NB4 (cell line): ENCODE measurements around the gene CLECL1.

Experiments used
- DNase-seq: peaks from one replicate; pipeline ENCODE4 v3.0.0; 2010; ENCODE audit warnings: low read depth
- H3K4me3 ChIP-seq: one replicate; pipeline ENCODE4 v1.5.1; 2011; ENCODE audit warnings: mild to moderate bottlenecking, low read depth, low read length, moderate library complexity
- MYC ChIP-seq: IDR thresholded peaks from 2 replicates; pipeline ENCODE4 v1.6.1; 2011; ENCODE audit warnings: low read depth, low read length
- POLR2A ChIP-seq: IDR thresholded peaks from 2 replicates; pipeline ENCODE4 v1.6.1; 2011; ENCODE audit warnings: mild to moderate bottlenecking; ENCODE audit not compliant: insufficient read length; ENCODE audit errors: extremely low read depth
- TF ChIP-seq, protein P1 (sequence below): IDR thresholded peaks from 2 replicates; pipeline ENCODE4 v1.6.1; 2011; ENCODE audit warnings: low read depth, low read length
- TF ChIP-seq, protein P2 (sequence below): IDR thresholded peaks from one replicate; pipeline ENCODE4 v1.5.1; 2012; ENCODE audit warnings: low read depth, low read length

The CLECL1 gene

DNA sequence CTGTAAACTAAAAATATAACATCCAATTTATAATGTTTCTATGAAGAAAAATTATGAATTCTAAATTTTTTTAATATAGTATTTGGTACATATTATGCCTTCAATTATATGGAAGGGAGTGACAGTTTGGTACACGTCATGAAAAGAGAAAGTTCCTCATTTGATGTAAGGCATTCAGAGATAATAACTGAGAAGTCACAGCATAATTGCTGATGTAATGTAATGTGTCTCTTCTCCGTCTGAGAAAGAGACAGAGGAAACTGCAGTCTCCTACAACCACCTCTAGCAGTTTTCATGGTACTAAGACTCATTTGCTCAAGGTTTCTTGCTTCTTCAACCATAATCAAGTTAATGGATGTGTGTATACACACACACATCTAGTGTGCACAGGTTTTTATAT, 30.1 kb upstream of the CLECL1 start:
- TF ChIP-seq, protein P1, sequence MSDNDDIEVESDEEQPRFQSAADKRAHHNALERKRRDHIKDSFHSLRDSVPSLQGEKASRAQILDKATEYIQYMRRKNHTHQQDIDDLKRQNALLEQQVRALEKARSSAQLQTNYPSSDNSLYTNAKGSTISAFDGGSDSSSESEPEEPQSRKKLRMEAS, result no peak
- no peak for TF ChIP-seq POLR2A
- TF ChIP-seq MYC, result no peak
- TF ChIP-seq, protein P2, sequence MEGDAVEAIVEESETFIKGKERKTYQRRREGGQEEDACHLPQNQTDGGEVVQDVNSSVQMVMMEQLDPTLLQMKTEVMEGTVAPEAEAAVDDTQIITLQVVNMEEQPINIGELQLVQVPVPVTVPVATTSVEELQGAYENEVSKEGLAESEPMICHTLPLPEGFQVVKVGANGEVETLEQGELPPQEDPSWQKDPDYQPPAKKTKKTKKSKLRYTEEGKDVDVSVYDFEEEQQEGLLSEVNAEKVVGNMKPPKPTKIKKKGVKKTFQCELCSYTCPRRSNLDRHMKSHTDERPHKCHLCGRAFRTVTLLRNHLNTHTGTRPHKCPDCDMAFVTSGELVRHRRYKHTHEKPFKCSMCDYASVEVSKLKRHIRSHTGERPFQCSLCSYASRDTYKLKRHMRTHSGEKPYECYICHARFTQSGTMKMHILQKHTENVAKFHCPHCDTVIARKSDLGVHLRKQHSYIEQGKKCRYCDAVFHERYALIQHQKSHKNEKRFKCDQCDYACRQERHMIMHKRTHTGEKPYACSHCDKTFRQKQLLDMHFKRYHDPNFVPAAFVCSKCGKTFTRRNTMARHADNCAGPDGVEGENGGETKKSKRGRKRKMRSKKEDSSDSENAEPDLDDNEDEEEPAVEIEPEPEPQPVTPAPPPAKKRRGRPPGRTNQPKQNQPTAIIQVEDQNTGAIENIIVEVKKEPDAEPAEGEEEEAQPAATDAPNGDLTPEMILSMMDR, result no peak
- peak; percentile 34 for DNase-seq
- no peak overlapping the region for H3K4me3 ChIP-seq

DNA sequence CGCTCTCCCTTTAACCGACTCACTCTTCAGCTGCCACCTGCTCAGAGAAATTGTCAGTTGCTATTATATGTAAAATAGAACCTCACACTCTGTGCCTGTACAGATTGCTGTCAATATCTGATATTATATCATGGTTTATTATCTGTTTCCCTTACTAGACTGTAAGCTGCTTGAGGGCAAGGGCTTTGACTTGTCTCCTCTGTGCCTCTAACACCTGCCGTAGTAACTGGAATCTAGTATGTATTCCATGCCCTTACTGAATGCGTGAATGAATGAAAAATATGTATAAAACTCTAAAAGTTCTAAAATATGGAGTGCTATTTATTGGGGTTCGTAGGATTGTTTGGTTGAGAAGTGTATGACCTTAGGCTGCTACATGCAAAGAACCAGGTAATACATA, 29.5 kb upstream of the CLECL1 start:
- no peak for DNase-seq
- TF ChIP-seq, protein P2, result no peak
- TF ChIP-seq, protein P1, result no peak
- TF ChIP-seq MYC (no peak), POLR2A (no peak)
- H3K4me3 ChIP-seq, result no peak overlapping the region

DNA sequence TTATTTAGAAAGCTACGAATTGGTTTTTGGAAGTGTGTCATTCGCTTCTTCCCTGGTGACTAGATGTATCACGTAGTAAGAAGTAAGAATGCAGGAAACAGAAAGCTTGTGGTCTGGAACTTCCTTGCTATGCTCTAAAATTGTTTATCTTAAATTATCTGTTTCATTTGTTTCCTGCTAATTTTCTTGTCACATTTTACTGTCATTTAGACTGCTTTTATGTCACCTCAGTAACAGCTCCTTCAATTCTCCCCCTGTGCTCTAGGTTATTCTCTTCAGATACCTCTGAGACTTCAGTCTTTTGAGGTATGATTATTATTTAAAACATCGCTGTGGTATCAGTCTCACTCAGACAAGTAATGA, 28.5 kb upstream of the CLECL1 start:
- no peak overlapping the region for H3K4me3 ChIP-seq
- no peak for TF ChIP-seq POLR2A
- TF ChIP-seq, protein P1, result 0 out of 2 replicates have a peak, but pooled peaks have one; percentile 25
- TF ChIP-seq, protein P2, result no peak
- no peak for DNase-seq

DNA sequence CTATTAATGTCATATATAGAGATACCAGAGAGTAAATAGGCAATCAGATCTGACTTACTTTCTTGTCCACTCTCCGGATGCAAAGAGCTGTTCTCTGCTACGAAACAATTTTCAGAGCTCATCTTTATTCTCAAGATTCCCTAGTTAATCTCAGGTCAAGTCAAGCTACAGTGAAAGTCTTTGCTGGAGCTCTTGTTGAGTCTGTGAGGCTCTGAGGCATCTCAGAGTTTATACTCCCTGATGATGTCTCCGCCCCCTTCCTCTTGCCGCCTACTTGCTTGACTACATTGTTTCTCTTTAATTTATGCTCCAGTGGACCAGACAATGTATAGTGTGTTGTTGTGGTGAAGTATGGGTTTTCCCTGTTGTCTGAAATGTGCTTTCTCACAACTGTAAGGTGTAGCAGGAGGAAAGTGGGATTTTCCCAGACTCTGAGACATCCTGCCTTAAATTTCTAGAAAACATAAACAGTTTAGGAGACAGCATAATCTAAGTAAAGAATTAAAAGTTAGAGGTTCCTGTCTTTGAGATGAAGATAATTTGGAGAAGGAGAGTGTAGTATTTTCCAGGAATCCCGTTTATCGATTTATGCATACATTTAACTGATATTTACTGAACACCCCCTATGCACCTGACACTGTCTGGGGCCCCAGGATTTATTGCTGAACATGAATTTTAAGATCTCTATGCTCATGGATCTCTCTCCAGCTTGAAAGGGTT, 28.0 kb upstream of the CLECL1 start, which contains the start of gene CD69:
Gene CD69, minus strand, starts transcription at position 203 of the 720 bp plus-strand sequence. Its CDS starts 81 bp downstream, at position 122.
- DNase-seq, result no peak
- TF ChIP-seq, protein P2, result no peak
- TF ChIP-seq, protein P1, result no peak
- TF ChIP-seq POLR2A (peak; percentile 93), MYC (no peak)
- H3K4me3 ChIP-seq, result no peak within 1 kb of the TSS

DNA sequence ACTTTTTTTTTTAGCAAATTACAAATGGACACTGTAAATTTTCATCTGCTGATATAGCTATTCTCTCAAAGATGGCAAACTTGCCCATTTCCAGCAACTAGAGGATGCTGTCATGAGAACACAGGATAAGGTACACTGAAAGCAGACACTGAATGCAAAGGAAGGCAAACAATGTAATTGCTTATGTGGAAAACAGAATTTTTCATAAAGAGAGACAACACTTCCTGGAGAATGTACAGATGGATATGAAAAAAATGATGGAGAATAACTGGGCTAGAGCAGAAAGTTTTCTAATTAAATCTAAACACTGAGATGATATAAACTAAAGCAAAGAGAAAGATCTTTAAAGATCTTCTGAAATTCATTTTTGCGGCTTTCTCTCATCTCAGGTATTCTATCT, 27.2 kb upstream of the CLECL1 start:
- TF ChIP-seq POLR2A (no peak), MYC (no peak)
- TF ChIP-seq, protein P1, result no peak
- TF ChIP-seq, protein P2, result no peak
- no peak for DNase-seq
- no peak overlapping the region for H3K4me3 ChIP-seq
